HepG2 (cell line): ENCODE results near the gene TOR1A. TPM values are rescaled to one million over a fixed set of nuclear protein-coding genes. Genes with fewer than 3 reads are reported as not detected.

Source experiments
- ATM ChIP-seq: fragments of 450-650 bp; IDR thresholded peaks from 2 replicates; pipeline ENCODE4 v1.7.1; 2017; ENCODE audit warnings: mild to moderate bottlenecking, borderline replicate concordance
- FOXO4 ChIP-seq: sonication (generic); formaldehyde crosslinking; conservative IDR thresholded peaks from 2 replicates; pipeline ENCODE4 v1.8.1; 2023; ENCODE audit warnings: missing genetic modification reagents
- FOXP4 ChIP-seq: sonication (generic); formaldehyde crosslinking; IDR thresholded peaks from 2 replicates; pipeline ENCODE4 v1.4.0; 2020; ENCODE audit warnings: missing genetic modification reagents
- GATAD1 ChIP-seq: IDR thresholded peaks from 2 replicates; pipeline ENCODE4 v1.6.1; 2016; ENCODE audit warnings: missing genetic modification reagents, missing compliant biosample characterization
- HES4 ChIP-seq: sonication (generic); formaldehyde crosslinking; IDR thresholded peaks from 2 replicates; pipeline ENCODE4 v1.9.0; 2021; ENCODE audit warnings: mild to moderate bottlenecking, missing genetic modification reagents, borderline replicate concordance
- HOXA7 ChIP-seq: sonication (generic); formaldehyde crosslinking; IDR thresholded peaks from 2 replicates; pipeline ENCODE4 v1.8.1; 2022; ENCODE audit warnings: mild to moderate bottlenecking, missing genetic modification reagents, moderate library complexity
- KAT2B ChIP-seq: fragments of 150-350 bp; IDR thresholded peaks from 2 replicates; pipeline ENCODE4 v1.6.1; 2014; ENCODE audit warnings: low read depth, low read length, borderline replicate concordance
- KAT7 ChIP-seq: IDR thresholded peaks from 2 replicates; pipeline ENCODE4 v1.6.1; 2018; ENCODE audit warnings: borderline replicate concordance, missing compliant biosample characterization
- LCORL ChIP-seq, 2 experiments: fragments of 450-650 bp in 1 of 2; sonication (generic) in 1 of 2; formaldehyde crosslinking in 1 of 2; IDR thresholded peaks; 2 replicates each; pipeline versions ENCODE4 v1.5.0 to v1.6.1; 2017 to 2020; ENCODE audit warnings: antibody characterized with exemption in 1 of 2, missing genetic modification reagents in 1 of 2
- MYPOP ChIP-seq: sonication (generic); formaldehyde crosslinking; IDR thresholded peaks from 2 replicates; pipeline ENCODE4 v1.8.1; 2023; ENCODE audit warnings: mild to moderate bottlenecking, moderate library complexity, missing genetic modification reagents
- NFIB ChIP-seq: sonication (generic); formaldehyde crosslinking; IDR thresholded peaks from 2 replicates; pipeline ENCODE4 v1.9.0; 2021; ENCODE audit warnings: missing genetic modification reagents, mild to moderate bottlenecking, borderline replicate concordance
- NRL ChIP-seq: sonication (generic); formaldehyde crosslinking; IDR thresholded peaks from 2 replicates; pipeline ENCODE4 v1.5.0; 2020; ENCODE audit warnings: missing genetic modification reagents, mild to moderate bottlenecking, moderate library complexity, borderline replicate concordance
- RAD21 ChIP-seq: fragments of 450-650 bp; formaldehyde crosslinking; IDR thresholded peaks from 2 replicates; pipeline ENCODE4 v1.5.0; 2020; ENCODE audit warnings: mild to moderate bottlenecking
- RFXAP ChIP-seq: sonication (generic); formaldehyde crosslinking; IDR thresholded peaks from 2 replicates; pipeline ENCODE4 v1.4.0; 2020; ENCODE audit warnings: missing genetic modification reagents, borderline replicate concordance
- RNF2 ChIP-seq: fragments of 450-650 bp; conservative IDR thresholded peaks from 2 replicates; pipeline ENCODE4 v1.6.1; 2016; ENCODE audit warnings: low read depth
- RNF219 ChIP-seq: sonication (generic); formaldehyde crosslinking; IDR thresholded peaks from 2 replicates; pipeline ENCODE4 v1.5.0; 2020; ENCODE audit warnings: mild to moderate bottlenecking, missing genetic modification reagents
- SCMH1 ChIP-seq: sonication (generic); formaldehyde crosslinking; IDR thresholded peaks from 2 replicates; pipeline ENCODE4 v1.9.0; 2021; ENCODE audit warnings: missing genetic modification reagents, mild to moderate bottlenecking, borderline replicate concordance
- TAF1 ChIP-seq: sonication (generic); formaldehyde crosslinking; IDR thresholded peaks from 2 replicates; pipeline ENCODE4 v1.4.0; 2020; ENCODE audit warnings: missing genetic modification reagents
- TEAD3 ChIP-seq: optimal IDR thresholded peaks from 2 replicates; pipeline ENCODE3; 2016; ENCODE audit warnings: borderline replicate concordance
- XRCC5 ChIP-seq: fragments of 200-400 bp; formaldehyde crosslinking; optimal IDR thresholded peaks from 2 replicates; pipeline ENCODE3; 2017; ENCODE audit warnings: mild to moderate bottlenecking, low read length
- ZNF275 ChIP-seq: sonication (generic); formaldehyde crosslinking; IDR thresholded peaks from 2 replicates; pipeline ENCODE4 v1.8.0; 2022; ENCODE audit warnings: missing genetic modification reagents, mild to moderate bottlenecking, inconsistent platforms, borderline replicate concordance
- ZSCAN22 ChIP-seq: sonication (generic); formaldehyde crosslinking; IDR thresholded peaks from 2 replicates; pipeline ENCODE4 v1.4.0; 2020; ENCODE audit warnings: mild to moderate bottlenecking, missing genetic modification reagents
- polyA plus RNA-seq, 8 experiments: library from polyadenylated mRNA; depleted of rRNA in 3 of 8; stranded (reverse) in 7 of 8; unstranded in 1 of 8; fragments of >200 nt; fragmentation: Illumina TruSeq in 4 of 8; extraction: Trizol in 4 of 8; gene quantifications; 2 replicates each; pipeline versions ENCODE4 v1.2.1 to v1.2.3, GENCODE V29; 2011 to 2016; ENCODE audit warnings: low read depth in 4 of 8, missing spikeins in 1 of 8, mixed read lengths in 1 of 8; ENCODE audit not compliant: insufficient read depth in 1 of 8
- total RNA-seq, 5 experiments: library from RNA; depleted of rRNA; stranded (reverse); fragments of >200 nt; fragmentation: Illumina TruSeq; extraction: Trizol; gene quantifications; 2 replicates each; pipeline ENCODE4 v1.2.3, GENCODE V29; 2016; ENCODE audit warnings: low read depth in 1 of 5

Gene TOR1A
- total and polyA plus RNA-seq, 2 of the 13 experiments (the other 11 are each of a cell fraction or from before 2014, with no cell fraction given), result 31.6 to 41.4 TPM

- TF ChIP-seq MYPOP (CRISPR knock-in tag) (peak; percentile 68; the same call in 1 of the 2 replicates), TEAD3 (CRISPR knock-in tag) (peak; percentile 62), ZNF275 (CRISPR knock-in tag) (no peak; the same call in 1 of the 2 replicates), TAF1 (peak; percentile 98), NFIB (no peak), ZSCAN22 (CRISPR knock-in tag) (no peak), RAD21 (CRISPR knock-in tag) (peak; percentile 36), SCMH1 (no peak), KAT2B (no peak), ATM (no peak), RNF219 (CRISPR knock-in tag) (no peak), HES4 (CRISPR knock-in tag) (peak; percentile 66), KAT7 (CRISPR knock-in tag) (peak; percentile 64; the same call in 1 of the 2 replicates), NRL (CRISPR knock-in tag) (peak; percentile 33; the same call in 1 of the 2 replicates), GATAD1 (CRISPR knock-in tag) (peak; percentile 92), XRCC5 (peak; percentile 41), HOXA7 (no peak), RNF2 (0 out of 2 replicates have a peak, but pooled peaks have one; percentile 38), FOXO4 (no peak), LCORL (IDR thresholded peaks at IDR 0.05) (no peak), LCORL (CRISPR knock-in tag; IDR thresholded peaks at IDR 0.05) (0 out of 2 replicates have a peak, but pooled peaks have one; percentile 12), RFXAP (CRISPR knock-in tag) (peak; percentile 53; the same call in 1 of the 2 replicates), FOXP4 (CRISPR knock-in tag) (peak; percentile 85)
Observed at GRCh38 chr9:129823935-129824601, at the start of gene TOR1A (continued).
